ENCODE measurements around the gene REG3G.

Gene REG3G

DNA sequence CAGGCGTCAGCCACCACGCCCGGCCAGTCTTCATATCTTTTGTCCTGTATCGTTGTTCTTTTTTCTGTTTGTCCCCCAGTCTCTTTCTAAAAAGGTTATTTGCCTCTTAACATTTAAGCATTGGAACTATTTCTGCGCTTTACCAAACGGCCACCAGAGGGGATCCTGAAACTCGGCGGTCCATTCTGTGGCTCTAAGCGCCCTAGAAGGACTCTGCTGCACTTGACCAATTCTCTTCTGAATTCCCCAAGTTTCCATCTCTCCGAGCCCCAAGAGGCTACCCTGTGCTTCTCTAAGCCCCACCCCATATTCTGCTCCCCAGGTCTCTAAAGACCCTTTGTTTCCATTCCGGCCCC, 33.1 kb upstream of the REG3G start:
- Histone ChIP-seq H3K4me1 (ENCODE audit: control insufficient read depth, insufficient read depth, low read length) (no peaks in the 10 kb centered on the region), H3K27me3 (ENCODE audit: control insufficient read depth, insufficient read depth, low read length, poor library complexity, severe bottlenecking) (peaks cover 33% of the 10 kb centered on the region), H3K4me3 (ENCODE audit: insufficient read depth, low read depth, low read length) (peak overlapping the region; percentile 35), H3K27ac (ENCODE audit: insufficient read depth, low read depth, low read length, poor library complexity, severe bottlenecking) (no peak overlapping the region), H3K36me3 (ENCODE audit: control insufficient read depth, insufficient read depth, low read length) (no peaks in the 10 kb centered on the region), H3K9me3 (ENCODE audit: control insufficient read depth, low read length) (no peaks in the 10 kb centered on the region)
- 28% methylated on average over 11 of the region's 11 CpGs for WGBS, 2 experiments

GRCh38 chr2:78992807-78993517, 32.5 kb upstream of the REG3G start:
- Histone ChIP-seq H3K36me3 (ENCODE audit: control insufficient read depth, insufficient read depth, low read length) (no peaks in the 10 kb centered on the region), H3K4me3 (ENCODE audit: insufficient read depth, low read depth, low read length) (peak overlapping the region; percentile 35), H3K4me1 (ENCODE audit: control insufficient read depth, insufficient read depth, low read length) (no peaks in the 10 kb centered on the region), H3K27ac (ENCODE audit: insufficient read depth, low read depth, low read length, poor library complexity, severe bottlenecking) (no peak overlapping the region), H3K27me3 (ENCODE audit: control insufficient read depth, insufficient read depth, low read length, poor library complexity, severe bottlenecking) (peaks cover 33% of the 10 kb centered on the region), H3K9me3 (ENCODE audit: control insufficient read depth, low read length) (no peaks in the 10 kb centered on the region)
- 4% methylated on average over 45 of the region's 45 CpGs for WGBS, 2 experiments

- Histone ChIP-seq H3K27ac (ENCODE audit: insufficient read depth, low read depth, low read length, poor library complexity, severe bottlenecking) (no peak overlapping the region), H3K9me3 (ENCODE audit: control insufficient read depth, low read length) (no peaks in the 10 kb centered on the region), H3K4me3 (ENCODE audit: insufficient read depth, low read depth, low read length) (peak overlapping the region; percentile 35), H3K27me3 (ENCODE audit: control insufficient read depth, insufficient read depth, low read length, poor library complexity, severe bottlenecking) (peaks cover 33% of the 10 kb centered on the region), H3K4me1 (ENCODE audit: control insufficient read depth, insufficient read depth, low read length) (no peaks in the 10 kb centered on the region), H3K36me3 (ENCODE audit: control insufficient read depth, insufficient read depth, low read length) (no peaks in the 10 kb centered on the region)
- WGBS, 2 experiments, result 76 to 77% methylated on average over 25 of the region's 25 CpGs
Measured at GRCh38 chr2:78993518-78994148, 31.9 kb upstream of the REG3G start.

GRCh38 chr2:78994789-78995188, 30.7 kb upstream of the REG3G start:
- H3K27ac ChIP-seq (ENCODE audit: insufficient read depth, low read depth, low read length, poor library complexity, severe bottlenecking), result no peak overlapping the region
- H3K4me3 ChIP-seq (ENCODE audit: insufficient read depth, low read depth, low read length), result no peak overlapping the region
- H3K27me3 ChIP-seq (ENCODE audit: control insufficient read depth, insufficient read depth, low read length, poor library complexity, severe bottlenecking), result peaks cover 33% of the 10 kb centered on the region
- H3K4me1 ChIP-seq (ENCODE audit: control insufficient read depth, insufficient read depth, low read length), result no peaks in the 10 kb centered on the region
- H3K9me3 ChIP-seq (ENCODE audit: control insufficient read depth, low read length), result no peaks in the 10 kb centered on the region
- H3K36me3 ChIP-seq (ENCODE audit: control insufficient read depth, insufficient read depth, low read length), result no peaks in the 10 kb centered on the region
- 88 to 91% methylated on average over 1 of the region's 1 CpG for WGBS, 2 experiments

GRCh38 chr2:78999406-78999805, 26.1 kb upstream of the REG3G start:
- no peak overlapping the region for H3K4me3 ChIP-seq (ENCODE audit: insufficient read depth, low read depth, low read length)
- H3K36me3 ChIP-seq (ENCODE audit: control insufficient read depth, insufficient read depth, low read length), result no peaks in the 10 kb centered on the region
- H3K9me3 ChIP-seq (ENCODE audit: control insufficient read depth, low read length), result no peaks in the 10 kb centered on the region
- no peak overlapping the region for H3K27ac ChIP-seq (ENCODE audit: insufficient read depth, low read depth, low read length, poor library complexity, severe bottlenecking)
- peaks cover 8% of the 10 kb centered on the region for H3K27me3 ChIP-seq (ENCODE audit: control insufficient read depth, insufficient read depth, low read length, poor library complexity, severe bottlenecking)
- 59 to 75% methylated on average over 3 of the region's 3 CpGs for WGBS, 2 experiments
- no peaks in the 10 kb centered on the region for H3K4me1 ChIP-seq (ENCODE audit: control insufficient read depth, insufficient read depth, low read length)

- H3K4me1 ChIP-seq (ENCODE audit: control insufficient read depth, insufficient read depth, low read length), result no peaks in the 10 kb centered on the region
- no peak overlapping the region for H3K4me3 ChIP-seq (ENCODE audit: insufficient read depth, low read depth, low read length)
- H3K36me3 ChIP-seq (ENCODE audit: control insufficient read depth, insufficient read depth, low read length), result no peaks in the 10 kb centered on the region
- no peaks in the 10 kb centered on the region for H3K9me3 ChIP-seq (ENCODE audit: control insufficient read depth, low read length)
- 70 to 71% methylated on average over 4 of the region's 4 CpGs for WGBS, 2 experiments
- no peak overlapping the region for H3K27ac ChIP-seq (ENCODE audit: insufficient read depth, low read depth, low read length, poor library complexity, severe bottlenecking)
- H3K27me3 ChIP-seq (ENCODE audit: control insufficient read depth, insufficient read depth, low read length, poor library complexity, severe bottlenecking), result peaks cover 1% of the 10 kb centered on the region
Measured at GRCh38 chr2:79000008-79000576, 25.4 kb upstream of the REG3G start.

DNA sequence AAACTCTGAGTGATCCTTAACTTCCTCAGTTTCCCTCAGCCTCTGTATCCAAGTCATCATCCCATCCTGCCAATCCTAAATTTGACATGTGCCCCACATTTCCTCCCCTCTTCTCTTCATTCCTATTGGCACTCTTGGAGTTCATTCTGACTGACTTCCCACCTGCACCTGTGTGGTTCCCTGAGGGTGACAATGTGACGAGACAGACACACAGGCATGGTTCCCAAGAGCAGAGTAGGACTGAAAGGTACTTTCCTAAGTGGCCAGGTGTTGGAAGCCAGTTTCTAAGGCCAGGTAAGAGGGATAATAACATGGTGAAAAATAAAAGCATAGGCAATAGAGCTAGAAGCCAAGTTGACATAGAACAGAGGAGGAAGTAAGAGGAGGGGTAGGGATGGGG, 24.2 kb upstream of the REG3G start:
- H3K9me3 ChIP-seq (ENCODE audit: control insufficient read depth, low read length), result no peaks in the 10 kb centered on the region
- H3K27me3 ChIP-seq (ENCODE audit: control insufficient read depth, insufficient read depth, low read length, poor library complexity, severe bottlenecking), result no peaks in the 10 kb centered on the region
- H3K27ac ChIP-seq (ENCODE audit: insufficient read depth, low read depth, low read length, poor library complexity, severe bottlenecking), result no peak overlapping the region
- H3K4me3 ChIP-seq (ENCODE audit: insufficient read depth, low read depth, low read length), result no peak overlapping the region
- no peaks in the 10 kb centered on the region for H3K4me1 ChIP-seq (ENCODE audit: control insufficient read depth, insufficient read depth, low read length)
- WGBS, 2 experiments, result 92 to 96% methylated on average over 1 of the region's 1 CpG
- H3K36me3 ChIP-seq (ENCODE audit: control insufficient read depth, insufficient read depth, low read length), result no peaks in the 10 kb centered on the region

DNA sequence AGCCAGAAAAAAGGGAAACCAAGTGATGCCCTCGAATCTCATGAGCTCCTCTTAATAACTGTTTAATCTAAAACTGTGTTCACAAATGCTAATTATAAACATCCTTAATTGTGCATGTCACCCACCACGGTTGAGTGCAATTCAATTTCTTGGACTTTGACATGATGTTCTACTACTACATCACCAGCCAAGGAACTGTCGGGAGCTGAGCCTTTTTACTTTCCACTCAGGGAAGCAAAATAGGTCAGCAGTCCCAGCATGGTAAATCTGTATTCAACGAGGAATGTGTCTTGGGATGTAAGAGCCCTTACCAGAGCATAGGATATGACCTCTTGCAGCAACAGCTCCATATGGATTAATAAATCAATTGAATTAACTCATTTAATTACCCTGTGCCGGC, 20.8 kb upstream of the REG3G start:
- WGBS, 2 experiments, result 92 to 95% methylated on average over 5 of the region's 5 CpGs
- Histone ChIP-seq H3K4me3 (ENCODE audit: insufficient read depth, low read depth, low read length) (no peak overlapping the region), H3K27ac (ENCODE audit: insufficient read depth, low read depth, low read length, poor library complexity, severe bottlenecking) (no peak overlapping the region), H3K36me3 (ENCODE audit: control insufficient read depth, insufficient read depth, low read length) (no peaks in the 10 kb centered on the region), H3K4me1 (ENCODE audit: control insufficient read depth, insufficient read depth, low read length) (no peaks in the 10 kb centered on the region), H3K9me3 (ENCODE audit: control insufficient read depth, low read length) (no peaks in the 10 kb centered on the region), H3K27me3 (ENCODE audit: control insufficient read depth, insufficient read depth, low read length, poor library complexity, severe bottlenecking) (no peaks in the 10 kb centered on the region)

- no peaks in the 10 kb centered on the region for H3K36me3 ChIP-seq (ENCODE audit: control insufficient read depth, insufficient read depth, low read length)
- no peak overlapping the region for H3K4me3 ChIP-seq (ENCODE audit: insufficient read depth, low read depth, low read length)
- no peaks in the 10 kb centered on the region for H3K9me3 ChIP-seq (ENCODE audit: control insufficient read depth, low read length)
- WGBS, 2 experiments, result 90 to 96% methylated on average over 3 of the region's 3 CpGs
- H3K27me3 ChIP-seq (ENCODE audit: control insufficient read depth, insufficient read depth, low read length, poor library complexity, severe bottlenecking), result no peaks in the 10 kb centered on the region
- H3K4me1 ChIP-seq (ENCODE audit: control insufficient read depth, insufficient read depth, low read length), result no peaks in the 10 kb centered on the region
- H3K27ac ChIP-seq (ENCODE audit: insufficient read depth, low read depth, low read length, poor library complexity, severe bottlenecking), result no peak overlapping the region
Measured at GRCh38 chr2:79005216-79005615, 20.3 kb upstream of the REG3G start.

- no peaks in the 10 kb centered on the region for H3K27me3 ChIP-seq (ENCODE audit: control insufficient read depth, insufficient read depth, low read length, poor library complexity, severe bottlenecking)
- no peaks in the 10 kb centered on the region for H3K4me1 ChIP-seq (ENCODE audit: control insufficient read depth, insufficient read depth, low read length)
- H3K4me3 ChIP-seq (ENCODE audit: insufficient read depth, low read depth, low read length), result no peak overlapping the region
- no peaks in the 10 kb centered on the region for H3K36me3 ChIP-seq (ENCODE audit: control insufficient read depth, insufficient read depth, low read length)
- 87 to 98% methylated on average over 2 of the region's 2 CpGs for WGBS, 2 experiments
- no peak overlapping the region for H3K27ac ChIP-seq (ENCODE audit: insufficient read depth, low read depth, low read length, poor library complexity, severe bottlenecking)
- H3K9me3 ChIP-seq (ENCODE audit: control insufficient read depth, low read length), result no peaks in the 10 kb centered on the region
Measured at GRCh38 chr2:79009388-79009787, 16.1 kb upstream of the REG3G start.
